GM21786 (cell line): ENCODE measurements around the gene ZNF513.

Experiments
- ATAC-seq: cut with Tn5 transposase; IDR thresholded peaks from one replicate; pipeline ENCODE4 v1.9.1; 2021; ENCODE audit not compliant: unreplicated experiment

Gene ZNF513

DNA sequence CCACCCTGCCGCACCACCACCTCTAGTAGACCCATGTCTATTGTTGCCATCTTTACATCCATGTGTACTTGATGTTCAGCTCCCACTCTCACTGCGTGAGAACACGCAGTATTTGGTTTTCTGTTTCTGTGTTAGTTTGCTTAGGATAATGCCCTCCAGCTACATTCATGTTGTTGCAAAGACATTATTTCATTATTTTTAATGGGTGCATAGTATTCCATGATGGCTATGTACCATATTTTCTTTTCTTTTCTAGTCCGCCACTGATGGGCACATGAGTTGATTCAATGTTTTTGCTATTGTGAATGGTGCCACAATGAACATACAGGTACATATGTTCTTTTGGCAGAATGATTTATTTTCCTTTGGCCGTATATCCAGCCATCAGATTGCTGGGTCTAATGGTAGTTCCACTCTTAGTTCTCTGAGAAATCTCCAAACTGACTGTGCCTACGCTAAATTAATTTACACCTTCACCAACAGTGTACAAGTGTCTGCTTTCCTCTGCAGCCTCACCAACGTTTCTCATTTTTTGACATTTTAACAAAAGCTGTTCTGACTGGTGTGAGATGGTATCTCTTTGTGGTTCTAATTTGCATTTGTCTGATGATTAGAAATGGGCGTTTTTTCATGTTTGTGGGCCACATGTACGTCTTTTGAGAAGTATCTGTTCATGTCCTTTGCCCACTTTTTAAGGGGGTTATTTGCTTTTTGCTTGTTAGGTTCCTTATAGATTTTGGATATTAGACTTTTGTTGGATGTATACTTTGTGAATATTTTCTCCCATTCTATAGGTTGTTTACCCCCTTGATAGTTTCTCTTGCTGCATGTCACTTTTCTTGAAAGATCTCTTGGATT, 10.5 kb upstream of the ZNF513 start:
- ATAC-seq = no peak

DNA sequence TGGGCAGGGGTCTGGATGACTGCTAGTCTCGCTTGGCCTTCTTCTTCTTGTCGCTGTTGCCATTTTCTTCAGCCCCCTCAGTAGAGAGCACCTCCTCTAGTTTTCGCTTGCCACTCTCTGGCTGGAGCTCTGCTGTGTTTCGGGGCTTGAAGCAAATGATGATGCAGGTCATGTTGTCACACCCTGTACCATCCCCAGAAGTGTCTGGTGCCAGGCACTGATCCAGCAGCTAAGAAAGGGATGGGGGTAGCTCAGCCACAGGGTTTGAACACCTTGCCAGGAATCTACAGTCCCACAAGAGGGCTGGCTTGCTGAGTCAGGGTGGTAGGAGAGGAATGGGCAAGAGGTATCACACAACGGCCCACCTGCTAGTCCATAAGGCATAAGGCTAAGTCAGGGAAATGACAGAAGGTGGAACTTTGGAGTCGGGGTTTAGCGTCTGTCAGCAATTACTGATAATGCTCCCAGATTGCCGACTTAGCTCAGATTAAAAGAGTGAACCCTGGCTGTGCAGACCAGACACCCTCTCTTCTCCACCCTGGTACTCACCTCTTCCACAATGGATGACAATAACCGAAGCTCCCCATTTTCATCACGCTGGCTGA, 1.1 kb upstream of the ZNF513 start:
- no peak for ATAC-seq

DNA sequence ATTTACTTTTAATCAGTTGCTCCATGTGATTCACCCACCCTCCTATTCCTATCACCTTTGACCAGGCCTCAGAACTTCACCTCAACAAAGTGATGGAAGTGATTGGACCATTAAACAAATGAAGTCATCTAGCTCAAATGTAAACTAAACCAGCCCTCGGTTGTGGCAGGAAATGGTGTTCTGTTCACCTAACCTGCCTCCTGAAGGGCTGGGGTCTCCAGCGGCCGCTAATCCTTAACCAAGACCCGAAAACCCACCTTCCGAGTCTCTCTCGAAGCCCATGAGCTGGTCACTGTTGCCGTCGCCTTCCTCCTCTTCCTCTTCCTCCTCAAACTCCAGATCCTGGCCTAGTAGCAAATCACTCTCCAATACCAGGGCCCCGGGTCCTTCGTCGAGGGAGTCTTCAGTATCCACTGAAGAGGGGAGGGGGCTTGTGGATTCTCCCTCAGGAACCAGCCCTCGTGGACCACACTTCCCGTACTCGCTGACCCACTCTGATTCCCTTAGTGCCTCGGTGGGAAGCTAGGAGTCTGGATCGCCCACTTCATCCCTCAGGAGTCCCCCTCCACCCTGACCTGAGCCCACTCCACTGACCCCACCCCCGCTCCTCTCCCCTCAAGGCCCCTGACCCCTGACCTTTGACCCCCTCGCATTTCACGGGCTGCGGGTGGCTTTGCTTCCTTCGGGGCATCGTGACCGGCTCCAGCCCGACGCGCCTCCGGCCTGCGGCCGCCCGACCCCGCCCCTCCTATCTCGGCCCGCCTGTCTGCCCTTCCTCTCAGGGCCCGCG, 503 bp downstream of the ZNF513 start:
- ATAC-seq = peak; percentile 26

DNA sequence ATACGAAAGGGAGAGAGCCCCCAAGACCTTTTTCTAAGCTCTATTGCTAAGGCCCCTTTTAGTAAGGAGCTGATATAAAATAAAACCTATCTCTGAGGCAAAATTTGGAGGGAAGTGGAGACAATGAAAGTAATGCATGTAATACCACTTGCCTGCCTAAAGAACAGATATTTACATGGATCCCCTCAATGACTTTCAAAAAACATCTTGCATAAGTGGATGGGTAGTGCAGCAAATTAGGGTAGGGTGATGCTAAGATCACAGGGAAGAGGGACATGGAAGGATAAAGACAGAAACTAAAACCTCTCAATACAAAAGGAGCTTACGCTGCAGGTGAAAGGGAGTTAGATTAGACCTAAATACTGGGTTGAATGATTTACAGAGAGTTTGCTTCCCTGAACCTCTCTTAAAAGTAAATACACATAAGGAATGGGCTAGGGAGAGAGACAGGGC, 1.1 kb downstream of the ZNF513 start:
- ATAC-seq = no peak

DNA sequence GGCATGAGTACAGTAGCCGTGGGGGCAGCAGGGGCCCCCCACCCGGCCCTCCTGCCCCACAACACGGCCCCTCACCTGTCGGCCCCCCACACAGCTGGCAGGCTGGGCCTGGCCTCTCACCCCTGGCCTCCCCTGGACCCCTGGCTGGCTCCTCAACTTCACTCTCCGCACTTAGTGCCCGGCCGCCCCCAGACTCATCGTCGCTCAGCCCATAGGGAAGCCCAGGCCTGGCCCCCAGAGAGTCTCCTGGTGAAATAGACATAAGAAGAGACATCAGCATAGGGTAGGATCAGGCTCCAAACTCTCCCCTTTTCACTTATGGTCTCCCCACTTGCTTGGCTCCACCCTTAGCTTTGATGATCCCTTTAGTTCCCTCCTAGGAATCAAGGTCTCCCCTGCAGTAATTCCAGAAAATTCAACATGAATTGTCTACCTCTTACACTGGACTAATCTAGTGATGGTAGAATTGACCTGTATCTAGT, 1.7 kb downstream of the ZNF513 start:
- no peak for ATAC-seq

DNA sequence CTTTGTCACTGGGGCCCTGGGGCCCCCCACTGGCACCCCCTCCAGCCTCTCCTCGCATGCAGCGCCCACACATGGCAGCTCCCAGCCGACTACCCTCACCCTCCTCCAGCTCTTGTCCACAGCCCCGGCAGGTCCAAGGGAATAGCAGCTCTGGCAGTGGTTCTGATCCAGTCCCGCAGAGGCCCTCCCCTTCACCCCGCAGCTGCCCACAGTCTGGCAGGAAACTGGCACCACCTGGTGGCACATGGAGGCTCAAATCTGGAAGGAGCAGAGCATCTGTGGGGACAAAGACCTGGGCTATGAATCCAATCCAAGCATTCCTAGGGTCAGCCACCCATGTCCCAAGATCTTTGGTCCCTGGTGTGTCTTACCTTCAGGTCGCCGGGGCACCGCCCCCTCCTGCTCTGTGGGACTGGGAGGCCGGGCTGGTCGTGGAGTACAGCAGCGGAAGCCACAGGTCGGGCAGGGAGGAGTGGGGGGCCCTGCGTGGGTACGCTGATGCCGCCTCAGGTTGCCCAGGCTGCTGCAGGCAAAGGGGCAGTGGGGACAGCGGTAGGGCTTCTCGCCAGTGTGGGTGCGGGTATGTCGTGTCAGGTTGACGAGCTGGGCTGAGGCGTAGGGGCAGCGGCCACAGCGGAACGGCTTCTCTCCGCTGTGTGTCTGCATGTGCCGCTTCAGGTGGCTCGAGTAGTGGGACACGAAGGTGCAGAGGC, 2.3 kb downstream of the ZNF513 start:
- ATAC-seq = no peak

DNA sequence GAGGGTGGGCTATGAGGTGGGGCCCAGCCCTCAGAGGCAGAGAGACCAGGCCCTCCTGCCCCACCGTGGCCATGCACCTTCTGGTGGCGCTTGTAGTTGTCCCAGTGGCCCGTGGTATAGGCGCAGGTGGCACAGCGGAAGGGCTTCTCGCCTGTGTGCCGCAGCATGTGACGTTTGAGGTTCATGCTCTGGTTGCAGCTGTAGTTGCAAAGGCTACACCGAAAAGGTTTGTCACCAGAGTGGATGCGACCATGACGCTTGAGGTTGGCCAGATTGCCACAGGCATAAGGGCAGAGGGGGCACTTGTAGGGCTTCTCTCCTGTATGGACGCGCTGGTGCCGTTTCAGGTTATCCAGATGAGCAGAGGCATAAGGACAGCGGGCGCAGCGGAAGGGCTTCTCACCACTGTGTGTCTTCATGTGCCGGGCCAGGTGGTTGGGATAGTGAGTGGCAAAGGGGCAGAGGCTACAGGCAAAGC, 2.9 kb downstream of the ZNF513 start:
- no peak for ATAC-seq

DNA sequence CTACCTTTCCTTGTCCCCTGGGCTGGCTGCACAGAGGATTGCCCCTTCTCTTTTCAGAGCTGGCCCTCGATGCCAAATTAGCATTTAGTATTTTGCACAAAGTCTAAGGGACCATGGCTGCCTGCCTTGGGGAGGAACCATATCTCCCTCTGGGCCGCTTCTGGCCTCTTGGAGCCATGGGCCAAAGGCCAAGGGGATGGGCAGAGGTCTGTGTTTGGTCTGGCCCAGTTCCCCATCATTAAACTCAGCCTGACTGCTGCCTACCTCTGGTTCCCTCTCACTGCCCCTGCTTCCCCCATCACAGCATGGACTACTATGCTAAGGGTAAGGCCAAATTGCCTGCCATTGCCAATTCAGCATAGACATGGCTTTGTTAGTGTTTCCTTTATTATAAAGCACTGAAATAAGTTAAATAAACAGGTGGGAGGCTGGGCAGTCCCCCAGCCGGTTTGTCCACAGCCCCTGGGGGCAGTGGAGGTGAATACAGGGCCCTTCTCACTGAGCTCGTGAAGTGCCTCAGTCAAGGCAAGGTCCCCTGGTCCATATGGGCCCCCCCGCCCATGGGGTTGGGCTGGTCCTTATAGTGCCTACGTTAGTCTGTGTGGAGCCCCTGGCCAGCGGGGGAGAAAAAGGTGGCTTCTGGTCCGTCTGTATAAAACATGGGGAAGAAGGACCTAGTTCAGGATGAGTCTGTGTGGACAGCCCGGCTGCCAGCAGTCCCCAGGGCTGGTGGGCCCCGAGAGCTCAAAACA, 3.5 kb downstream of the ZNF513 start:
- ATAC-seq = no peak

DNA sequence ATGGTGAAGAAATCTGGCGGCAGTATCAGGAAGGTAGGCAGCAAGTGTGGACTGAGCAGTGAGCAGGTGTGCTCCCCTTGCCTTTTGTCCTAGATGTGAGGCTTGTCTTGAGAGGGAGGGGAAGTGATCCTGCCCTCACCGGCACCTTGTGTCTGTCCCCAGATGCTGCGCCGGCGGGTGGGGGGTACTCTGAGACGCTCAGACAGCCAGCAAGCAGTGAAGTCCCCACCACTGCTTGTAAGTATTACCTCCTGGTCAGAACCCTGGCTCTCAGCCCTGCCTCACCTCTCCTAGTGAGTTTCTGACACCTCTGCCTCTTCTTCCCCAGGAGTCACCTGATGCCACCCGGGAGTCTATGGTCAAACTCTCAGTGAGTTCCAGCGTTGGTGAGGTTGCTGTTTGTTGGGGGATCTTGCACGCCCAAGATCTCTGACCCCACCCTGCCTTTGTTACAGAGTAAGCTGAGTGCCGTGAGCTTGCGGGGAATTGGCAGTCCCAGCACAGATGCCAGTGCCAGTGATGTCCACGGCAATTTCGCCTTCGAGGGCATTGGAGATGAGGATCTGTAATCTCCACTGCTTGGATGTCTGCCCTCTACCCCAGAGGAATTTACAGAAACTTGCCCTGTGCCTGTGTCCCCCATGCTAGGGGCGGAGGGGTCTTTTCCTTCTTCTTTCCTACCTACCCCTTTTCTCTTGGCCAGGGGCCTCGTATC, 4.2 kb downstream of the ZNF513 start:
- no peak for ATAC-seq

DNA sequence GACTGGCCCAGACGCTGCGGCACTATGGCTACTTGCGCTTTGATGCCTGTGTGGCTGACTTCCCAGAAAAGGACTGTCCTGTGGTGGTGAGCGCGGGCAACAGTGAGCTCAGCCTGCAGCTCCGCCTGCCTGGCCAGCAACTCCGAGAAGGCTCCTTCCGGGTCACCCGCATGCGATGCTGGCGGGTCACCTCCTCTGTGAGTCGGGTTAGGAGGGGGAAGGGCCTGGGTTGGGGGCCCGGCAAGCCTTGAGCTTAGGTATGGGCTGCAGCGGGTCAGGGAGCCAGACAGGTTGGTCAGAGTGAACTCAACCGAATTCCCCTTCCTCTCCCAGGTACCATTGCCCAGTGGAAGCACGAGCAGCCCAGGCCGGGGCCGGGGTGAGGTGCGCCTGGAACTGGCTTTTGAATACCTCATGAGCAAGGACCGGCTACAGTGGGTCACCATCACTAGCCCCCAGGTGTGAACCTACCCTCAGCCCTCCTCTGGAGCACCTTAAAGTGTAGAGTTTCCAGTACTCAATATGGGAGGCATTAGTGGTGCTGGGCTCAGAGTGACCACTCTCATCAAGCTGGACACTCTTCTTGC, 4.9 kb downstream of the ZNF513 start:
- ATAC-seq = no peak

DNA sequence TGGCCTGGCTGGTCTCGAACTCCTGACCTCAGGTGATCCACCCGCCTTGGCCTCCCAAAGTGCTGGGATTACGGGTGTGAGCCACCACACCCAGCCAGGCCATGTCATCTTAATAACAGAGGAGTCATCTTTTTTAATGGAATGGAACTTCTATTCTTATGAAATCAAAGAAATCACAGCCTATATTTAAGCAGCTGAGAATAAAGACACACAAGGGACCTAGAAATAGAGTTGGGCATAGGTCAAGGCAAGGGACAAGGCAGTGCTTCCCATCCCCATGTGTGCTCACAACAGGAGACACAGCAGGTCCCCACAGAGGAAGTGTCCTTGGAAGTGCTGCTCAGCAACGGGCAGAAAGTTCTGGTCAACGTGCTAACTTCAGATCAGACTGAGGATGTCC, 7.0 kb downstream of the ZNF513 start:
- no peak for ATAC-seq

DNA sequence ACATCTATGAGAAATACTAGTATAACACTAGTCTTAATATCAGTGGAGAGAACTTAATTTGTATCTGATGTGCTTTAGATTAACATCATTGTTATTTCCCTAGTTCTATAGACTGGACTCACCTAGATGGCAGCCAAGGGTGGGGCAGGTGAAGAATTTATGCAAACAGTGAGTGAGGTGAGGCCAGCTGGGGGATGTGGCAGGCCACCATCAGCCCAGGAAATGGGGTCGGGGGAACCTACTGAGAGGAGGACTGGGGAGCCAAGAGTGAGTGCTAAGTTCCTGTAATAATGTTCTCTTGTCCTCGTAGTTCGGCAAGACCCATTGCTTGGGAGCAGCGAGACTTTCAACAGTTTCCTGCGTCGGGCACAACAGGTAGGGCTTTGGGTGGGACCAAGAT, 7.6 kb downstream of the ZNF513 start:
- ATAC-seq = no peak

DNA sequence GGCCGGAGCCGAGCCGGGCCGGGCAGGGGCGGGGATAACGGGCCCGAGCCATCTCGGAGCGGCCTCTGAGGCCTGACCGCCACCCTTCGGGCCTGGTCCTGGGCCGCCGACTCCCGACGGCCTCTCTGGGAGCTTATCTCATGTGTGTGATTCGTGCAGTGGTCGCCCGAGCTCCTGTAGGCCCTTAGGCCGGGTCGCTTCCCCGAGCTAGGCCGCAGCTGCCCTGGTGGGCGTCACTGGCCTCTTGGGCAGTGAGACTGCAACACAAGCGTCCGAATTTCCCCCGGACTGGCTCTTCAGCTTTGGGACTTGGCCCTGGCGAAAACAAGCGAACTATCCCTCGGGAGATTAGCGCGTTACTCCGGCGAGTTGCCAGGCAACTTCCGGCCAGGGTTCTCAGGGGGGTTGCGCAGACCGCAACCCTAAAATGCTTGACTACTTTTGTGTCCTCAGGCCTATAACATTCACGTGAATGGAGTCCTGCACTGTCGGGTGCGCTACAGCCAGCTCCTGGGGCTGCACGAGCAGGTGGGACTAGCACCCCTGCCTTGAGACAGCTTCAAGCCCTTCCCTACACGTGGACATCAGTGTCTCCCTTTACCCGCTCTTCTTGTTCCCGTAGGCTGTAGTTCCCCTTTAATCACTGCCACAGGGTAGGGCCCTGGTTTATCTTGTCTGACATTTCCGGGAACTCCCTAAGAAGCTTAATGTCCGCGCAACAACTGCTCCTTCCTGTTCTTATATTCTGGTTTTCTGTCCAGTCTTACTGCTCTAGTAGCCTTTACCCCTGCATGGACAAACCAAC, 9.5 kb downstream of the ZNF513 start:
- ATAC-seq = peak; percentile 27

DNA sequence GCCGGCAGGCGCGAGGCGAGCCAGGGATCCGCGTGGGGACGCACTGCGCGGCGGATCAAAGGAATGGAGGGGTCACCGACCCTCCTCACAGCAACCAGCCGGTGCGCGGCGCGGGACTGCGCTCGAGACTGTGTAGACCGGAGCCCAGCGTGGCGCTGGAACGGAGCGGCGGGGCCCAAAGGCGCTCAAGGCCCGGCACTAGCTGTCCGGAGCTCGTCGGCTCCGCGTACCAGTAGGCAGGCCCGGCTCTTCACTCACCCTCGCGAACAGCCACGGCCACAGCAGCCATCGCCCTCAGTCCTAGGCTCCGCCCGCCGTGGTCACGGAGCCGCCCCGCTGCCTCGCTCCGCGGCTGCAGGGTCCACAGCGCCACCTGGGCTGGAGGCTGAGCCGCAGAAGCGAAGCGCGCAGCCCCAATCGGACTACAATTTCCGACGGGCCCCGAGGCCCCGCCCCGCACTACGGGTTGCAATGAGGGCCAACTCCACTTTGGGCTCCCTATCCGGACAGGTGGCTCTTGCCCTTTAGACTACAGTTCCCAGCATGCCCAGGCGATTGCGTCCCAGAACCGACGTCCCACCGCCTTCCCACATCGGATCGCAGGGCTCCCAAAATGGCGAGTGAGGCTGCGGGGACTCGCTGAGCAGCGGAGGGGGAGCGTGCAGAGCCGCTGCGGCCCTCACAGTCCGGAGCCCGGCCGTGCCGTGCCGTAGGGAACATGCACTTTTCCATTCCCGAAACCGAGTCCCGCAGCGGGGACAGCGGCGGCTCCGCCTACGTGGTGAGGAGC, 10.3 kb downstream of the ZNF513 start, which contains the start of the genes EIF2B4 and SNX17:
TSS of gene EIF2B4 (minus strand) at position 313 of the 790 bp plus-strand sequence. CDS start at position 289, 24 bp downstream.
TSS of gene SNX17 (plus strand) at position 591 of the 790 bp plus-strand sequence. CDS start at position 719, 128 bp downstream.
- peak; percentile 87 for ATAC-seq

DNA sequence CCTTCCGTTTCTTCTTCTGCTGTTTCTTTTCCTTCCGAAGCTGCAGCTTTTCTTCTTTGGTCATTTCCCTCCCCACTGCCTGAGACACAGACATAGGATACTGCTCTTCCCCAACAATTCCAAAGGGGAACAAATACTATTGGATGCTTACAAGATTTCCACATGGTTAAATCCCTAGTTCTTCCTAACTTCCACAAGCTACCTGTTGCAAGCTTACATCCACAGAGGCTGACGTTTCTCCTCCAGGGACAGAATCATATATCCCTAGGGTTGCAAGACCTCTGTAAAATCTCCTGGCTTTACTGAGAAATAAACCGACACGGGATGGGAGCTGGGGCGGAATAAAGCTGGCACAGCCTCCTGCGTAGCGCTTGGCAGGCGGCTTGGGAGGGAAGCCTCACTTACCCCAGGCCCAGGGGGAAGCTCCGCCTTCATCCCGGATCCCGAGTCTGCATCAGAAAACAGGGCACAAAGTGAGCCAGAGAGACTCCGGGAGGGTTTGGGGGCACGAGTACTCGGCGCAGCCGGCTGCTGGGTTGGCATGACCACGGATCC, 11.0 kb downstream of the ZNF513 start:
- ATAC-seq = no peak

DNA sequence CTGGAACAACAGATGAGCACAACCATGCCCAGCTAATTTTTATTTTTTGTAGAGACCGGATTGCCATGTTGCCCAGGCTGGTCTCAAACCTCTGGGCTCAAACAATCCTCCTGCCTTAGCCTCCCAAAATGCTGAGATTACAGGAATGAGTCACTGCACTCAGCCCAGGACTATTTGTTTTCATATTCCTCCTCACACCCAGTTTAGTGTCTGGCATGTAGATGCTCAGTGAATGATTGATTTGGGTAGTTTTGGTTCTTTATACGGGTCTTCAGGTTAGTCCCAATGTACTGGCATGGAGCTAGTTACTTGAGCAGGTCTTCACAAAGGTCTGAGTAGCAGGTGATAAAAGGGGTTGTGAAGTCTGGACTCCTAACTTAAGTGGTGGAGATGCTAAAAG, 16.6 kb downstream of the ZNF513 start:
- ATAC-seq = no peak
